ENCODE data around the gene CHCHD6. TPM values are rescaled to one million over a fixed set of nuclear protein-coding genes. Genes with fewer than 3 reads are reported as not detected.
A peak's percentile ranks its signal among the peaks of the same experiment; 100 is the strongest.
"Not testable (repeated sequence)": the region's sequence is repeated elsewhere in the genome, so short reads cannot be mapped to it uniquely, and the experiment has no call there.

CHCHD6 gene
- polyA plus RNA-seq, 3 donors: 16.0 to 23.8 (median 21.9) TPM

DNA sequence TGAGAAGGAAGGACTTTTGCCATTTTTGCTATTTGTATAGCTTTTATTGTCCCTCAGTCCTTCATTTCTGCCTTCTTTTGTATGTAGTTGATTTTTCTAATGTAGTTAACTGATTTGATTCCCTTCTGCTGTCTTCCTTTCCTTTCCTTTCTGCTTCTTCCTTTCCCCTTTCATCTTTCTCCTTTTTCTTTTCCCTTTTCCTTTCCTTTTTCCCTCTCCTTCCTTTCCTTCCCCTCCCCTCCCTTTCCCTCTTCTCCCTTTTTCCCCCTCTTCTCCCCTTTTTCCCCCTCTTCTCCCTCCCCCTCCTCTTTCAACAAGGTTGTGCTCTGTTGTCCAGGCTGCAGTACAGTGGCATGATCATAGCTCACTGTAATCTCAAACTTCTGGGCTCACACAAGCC, 59.0 kb downstream of the CHCHD6 start:
- no peak for DNase-seq

DNA sequence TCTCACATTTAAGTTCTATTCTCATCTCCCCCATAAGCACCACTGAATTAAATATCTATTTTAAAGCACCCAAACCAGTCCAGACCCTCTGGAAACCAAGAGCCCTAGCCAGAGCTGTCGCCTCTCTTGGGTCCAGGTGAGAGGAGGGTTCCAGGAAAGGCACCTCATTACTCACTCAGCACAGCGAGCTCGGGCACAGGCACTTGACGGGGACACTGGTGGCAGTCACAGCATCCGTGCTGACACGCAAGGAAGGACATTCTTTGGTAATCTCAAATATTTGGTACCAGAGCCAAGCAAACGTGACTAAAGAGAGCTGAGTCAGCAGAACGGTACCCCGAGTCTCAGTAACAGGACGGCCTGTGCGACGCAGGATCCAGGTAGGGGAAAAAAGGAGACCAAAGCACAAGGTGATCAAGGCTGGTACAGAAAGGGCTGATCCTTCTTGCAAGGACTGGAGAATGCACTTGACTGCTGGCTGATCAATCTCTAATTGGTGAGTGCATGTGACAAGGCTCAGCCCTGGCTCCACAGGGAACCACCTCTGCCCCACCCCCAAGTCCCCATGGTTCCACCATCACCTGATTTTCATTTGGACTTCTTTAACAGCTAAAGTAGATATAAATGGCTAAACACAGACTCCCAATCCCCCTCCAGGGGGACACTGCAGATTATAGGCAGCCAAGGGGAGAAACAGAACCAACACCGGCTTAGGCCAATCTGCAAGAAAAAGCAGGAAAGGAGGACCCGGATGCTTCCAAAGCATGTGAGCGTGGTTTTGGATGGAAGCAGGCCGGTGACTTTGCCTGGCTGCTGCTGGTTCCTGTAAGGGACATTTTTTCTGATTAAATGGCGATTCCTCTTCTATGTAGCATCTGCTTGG, 61.4 kb downstream of the CHCHD6 start:
- no peak for DNase-seq

DNA sequence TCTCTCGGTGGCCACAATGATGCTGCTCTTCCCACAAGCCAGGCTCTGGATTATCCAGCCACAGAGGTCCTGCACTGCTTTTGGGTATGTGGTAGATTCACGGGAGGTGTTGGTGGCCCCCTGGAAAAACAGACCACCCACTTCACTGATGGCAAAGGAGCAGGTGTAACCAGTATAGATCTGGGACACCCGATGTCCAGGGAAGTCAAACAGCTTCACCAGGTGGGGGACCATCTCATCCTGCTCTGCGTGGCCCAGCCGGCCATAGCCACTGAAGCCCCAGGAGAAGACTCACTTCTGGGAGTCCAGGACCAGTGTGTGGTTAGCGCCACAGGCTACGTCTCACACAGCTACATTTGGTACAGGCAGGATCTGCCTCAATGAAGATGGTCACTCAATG, 62.6 kb downstream of the CHCHD6 start:
- no peak for DNase-seq

DNA sequence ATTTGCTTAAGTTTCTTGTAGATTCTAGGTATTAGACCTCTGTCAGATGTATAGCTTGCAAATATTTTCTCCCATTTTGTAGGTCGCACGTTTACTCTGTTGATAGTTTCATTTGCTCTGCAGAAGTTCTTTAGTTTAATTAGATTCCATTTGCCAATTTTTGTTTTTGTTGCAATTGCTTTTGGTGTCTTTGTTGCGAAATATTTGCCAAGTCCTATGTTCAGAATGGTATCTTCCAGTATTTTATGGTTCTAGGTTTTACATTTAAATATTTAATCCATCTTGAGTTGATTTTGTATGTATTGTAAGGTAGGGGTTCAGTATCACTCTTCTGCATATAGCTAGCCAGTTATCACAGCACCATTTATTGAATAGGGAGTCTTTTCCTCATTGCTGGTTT, 64.9 kb downstream of the CHCHD6 start:
- DNase-seq: no peak

DNA sequence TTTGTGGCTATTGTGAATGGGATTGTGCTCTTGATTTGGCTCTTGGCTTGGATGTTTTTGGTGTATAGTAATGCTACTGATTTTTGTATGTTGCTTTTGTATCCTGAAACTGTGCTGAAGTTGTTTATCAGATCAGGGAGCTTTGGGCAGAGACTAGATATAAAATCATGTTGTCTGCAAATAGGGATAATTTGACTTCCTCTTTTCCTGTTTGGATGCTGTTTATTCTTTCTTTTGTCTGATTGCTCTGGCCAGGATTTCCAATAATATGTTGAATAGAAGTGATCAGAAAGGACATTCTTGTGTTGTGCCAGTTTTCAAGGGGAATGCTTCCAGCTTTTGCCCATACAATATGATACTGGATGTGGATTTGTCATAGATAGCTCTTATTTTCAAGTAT, 66.1 kb downstream of the CHCHD6 start:
- no peak for DNase-seq

DNA sequence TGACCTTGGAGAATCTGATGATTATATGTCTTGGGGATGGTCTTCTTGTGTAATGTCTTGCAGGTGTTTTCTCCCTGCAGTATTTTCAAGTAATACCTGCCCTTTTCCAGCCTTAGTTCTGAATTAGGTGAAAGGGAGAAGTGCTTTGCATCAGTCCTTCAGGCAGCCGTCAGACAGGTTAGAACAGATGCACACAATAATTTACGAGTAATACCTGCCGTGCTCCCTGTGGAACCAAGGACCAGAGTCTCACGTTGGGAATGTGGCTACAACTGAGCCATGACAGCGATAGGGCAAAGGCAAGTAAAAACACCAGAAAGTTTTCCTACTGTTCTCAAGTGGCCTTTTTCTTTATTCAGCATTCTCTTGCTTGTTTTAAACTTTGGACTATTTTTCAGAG, 69.1 kb downstream of the CHCHD6 start:
- no peak for DNase-seq

DNA sequence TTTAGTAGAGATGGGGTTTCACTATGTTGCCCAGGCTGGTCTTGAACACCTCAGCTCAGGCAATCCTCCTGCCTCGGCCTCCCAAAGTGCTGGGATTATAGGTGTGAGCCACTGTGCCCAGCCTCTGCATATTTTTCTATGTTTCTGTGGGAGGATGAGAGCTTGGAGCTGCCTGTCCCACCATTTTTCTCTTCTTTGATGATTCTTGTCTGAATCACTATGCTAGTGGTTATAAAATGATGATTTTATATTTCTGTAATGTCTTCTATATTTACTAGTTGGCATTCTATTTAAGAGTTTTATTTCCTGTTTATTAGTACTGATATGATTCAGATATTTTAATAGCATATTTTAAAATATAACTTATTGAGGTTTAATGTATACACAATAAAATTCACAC, 69.7 kb downstream of the CHCHD6 start:
- no peak for DNase-seq

DNA sequence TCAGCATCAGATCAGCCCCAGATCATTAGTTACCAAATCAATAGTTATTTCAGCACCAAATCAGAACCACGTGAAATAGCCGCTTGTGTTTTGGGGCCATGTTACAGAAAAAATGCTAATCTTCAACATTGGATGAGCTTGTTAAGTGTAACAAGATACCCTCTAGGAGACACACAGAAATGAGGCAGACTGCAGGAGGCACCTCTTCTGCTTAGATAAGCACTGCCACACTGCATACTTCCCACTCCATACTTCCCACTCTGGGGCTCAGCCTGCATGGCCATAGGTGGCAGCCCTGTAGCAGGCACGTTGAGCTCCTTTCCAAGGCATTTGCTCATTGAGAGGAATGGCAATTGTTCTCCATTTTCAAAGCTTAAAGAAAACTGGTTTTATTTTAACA, 73.3 kb downstream of the CHCHD6 start:
- DNase-seq: no peak

DNA sequence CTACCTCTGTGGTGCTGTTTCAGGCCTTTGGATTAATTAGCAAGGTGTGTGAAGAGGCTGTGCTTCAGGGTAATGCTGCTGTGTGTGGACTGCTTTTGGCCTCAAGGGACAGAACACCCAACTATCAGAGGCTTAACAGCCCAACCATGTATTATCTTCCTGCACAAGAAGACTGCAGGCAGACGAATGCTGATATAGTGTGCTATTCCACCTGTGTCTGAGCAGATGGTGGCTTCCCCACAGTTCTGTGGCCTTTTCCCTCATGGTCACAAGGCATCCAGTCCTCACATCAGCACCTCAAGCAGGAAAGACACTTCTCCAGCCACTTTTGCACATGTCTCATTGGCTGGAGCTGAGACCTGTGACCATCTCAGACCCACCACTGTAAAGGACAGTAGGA, 76.6 kb downstream of the CHCHD6 start:
- no peak for DNase-seq

DNA sequence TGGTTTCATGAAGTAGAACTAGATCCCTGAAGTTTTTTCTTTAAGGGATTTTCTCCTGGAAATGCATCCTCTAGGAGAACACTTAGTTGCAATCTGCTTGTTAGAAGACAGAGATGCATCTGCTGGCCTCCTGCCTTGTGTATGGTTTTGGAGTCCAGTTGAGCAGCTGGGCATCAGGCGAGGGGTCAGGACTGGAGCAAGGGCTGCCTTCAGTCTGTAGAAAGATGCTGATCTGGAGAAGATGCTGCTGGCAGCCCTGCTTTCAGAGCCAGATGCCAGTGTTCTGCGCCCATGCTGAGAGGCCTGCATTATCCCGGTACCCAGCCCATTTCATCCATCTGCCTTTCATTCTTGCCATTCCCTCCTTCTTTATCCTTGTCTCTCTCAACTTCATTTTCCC, 77.4 kb downstream of the CHCHD6 start:
- no peak for DNase-seq

DNA sequence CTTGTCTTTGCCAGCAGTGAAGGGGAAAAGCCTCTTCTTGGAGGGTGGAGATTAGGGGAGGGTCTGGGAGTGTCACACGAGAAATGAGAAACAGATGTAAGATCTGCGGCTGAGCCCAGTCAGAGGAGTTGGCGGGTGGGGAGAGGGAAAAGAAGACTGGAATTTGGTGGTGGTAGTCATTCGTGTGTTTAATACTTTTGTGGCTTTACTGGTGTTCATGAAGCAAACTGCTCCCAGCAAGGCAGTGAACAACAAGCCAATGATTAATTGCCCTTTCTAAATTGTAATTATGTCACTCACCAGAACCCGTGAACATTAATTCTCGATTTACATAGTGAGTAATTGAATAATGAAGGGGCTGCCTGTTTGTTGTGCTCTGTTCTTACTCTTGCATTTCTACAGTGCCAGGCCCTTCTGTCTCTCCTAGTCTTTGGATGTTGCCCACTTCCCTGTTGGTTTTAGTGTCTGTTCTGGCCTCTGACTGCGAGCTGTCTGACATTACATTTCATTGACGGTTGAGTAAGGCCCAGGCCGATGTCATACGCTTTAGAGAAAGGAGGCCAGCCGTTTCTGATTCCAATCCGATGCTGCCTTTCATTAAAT, 78.0 kb downstream of the CHCHD6 start:
- peak; percentile 31 for DNase-seq

DNA sequence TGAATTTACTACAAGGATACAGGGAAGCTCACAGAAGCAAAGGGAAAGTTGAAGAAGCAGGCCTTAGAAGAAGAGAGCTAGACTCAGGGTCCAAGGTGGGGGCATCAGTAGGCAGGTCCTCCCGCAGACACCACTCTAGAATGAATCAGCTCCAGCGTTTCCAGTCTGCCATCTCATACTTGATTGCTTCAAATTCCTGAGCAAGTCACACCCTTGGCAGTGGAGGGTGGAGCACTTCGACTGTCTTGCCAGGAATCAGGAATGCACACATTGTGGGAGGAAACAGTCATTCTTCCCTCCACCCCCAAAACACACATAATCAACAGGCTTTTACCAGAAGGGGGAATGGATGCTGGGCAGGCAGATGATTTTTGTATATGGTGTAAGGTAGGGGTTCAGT, 78.5 kb downstream of the CHCHD6 start:
- no peak for DNase-seq

DNA sequence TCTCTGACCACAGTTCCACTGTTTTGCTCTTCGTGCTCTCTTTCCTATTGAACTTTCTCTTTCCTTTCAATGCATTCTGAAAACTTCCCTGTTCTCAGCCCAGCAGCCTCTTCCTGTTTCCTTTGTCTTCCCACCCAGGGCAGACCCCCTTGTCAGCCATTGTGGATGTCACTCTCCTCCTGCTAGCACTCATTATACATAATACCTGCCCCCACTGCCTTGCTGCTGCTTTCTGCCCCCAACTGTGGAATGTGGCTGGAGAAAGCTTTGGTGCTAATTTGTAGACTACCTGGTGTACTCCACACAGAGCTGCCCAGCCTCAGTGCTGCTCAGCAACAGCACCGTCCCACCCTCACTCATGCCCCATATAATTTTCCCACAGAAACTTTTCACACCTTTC, 80.2 kb downstream of the CHCHD6 start:
- no peak for DNase-seq

DNA sequence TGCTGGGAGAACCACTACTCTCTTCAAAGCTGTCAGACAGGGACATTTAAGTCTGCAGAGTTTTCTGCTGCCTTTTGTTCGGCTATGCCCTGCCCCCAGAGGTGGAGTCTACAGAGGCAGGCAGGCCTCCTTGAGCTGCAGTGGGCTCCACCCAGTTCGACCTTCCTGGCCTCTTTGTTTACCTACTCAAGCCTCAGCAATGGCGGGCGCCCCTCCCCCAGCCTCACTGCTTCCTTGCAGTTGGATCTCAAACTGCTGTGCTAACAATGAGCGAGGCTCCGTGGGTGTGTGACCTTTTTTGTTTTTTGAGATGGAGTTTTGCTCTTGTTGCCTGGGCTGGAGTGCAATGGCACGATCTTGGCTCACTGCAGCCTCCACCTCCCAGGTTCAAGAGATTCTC, 87.3 kb downstream of the CHCHD6 start:
- DNase-seq: not testable (repeated sequence)

DNA sequence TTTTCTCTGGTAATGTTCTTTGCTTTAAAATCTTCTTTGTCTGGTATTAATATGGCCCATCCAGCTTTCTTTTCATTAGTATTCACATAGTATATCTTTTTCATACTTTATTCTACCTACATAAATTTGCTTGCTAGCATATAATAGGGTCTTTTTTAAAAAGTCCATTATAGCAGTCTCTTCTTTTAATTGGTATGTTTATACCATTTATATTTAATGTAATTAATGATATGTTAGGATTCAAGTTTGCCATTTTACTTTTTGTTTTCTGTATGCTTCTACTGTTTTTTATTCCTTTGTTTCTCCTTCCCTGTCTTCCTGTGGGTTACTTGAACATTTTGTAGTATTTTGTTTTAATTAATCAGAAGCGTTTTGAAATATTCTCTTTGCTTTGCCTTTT, 89.0 kb downstream of the CHCHD6 start:
- no peak for DNase-seq

DNA sequence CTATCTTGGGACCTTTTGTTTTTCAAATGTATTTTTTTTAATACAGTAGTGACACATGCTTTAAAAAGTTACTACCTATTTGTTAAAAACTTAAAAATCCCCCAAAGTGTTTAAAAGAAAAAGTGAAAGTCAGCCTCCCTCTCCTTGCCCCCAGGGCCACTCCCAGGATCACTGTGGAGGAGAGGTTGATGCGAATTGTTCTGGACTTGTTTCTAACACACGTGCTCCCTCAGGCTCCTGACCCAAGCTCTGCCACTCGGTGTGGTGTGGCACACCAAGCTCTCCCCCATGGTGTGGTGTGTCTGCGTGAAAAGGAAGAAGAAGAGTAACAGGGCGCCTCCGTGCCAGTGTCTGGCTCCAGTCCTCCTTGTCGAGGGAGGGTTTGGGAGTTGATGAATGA, 93.5 kb downstream of the CHCHD6 start:
- no peak for DNase-seq

DNA sequence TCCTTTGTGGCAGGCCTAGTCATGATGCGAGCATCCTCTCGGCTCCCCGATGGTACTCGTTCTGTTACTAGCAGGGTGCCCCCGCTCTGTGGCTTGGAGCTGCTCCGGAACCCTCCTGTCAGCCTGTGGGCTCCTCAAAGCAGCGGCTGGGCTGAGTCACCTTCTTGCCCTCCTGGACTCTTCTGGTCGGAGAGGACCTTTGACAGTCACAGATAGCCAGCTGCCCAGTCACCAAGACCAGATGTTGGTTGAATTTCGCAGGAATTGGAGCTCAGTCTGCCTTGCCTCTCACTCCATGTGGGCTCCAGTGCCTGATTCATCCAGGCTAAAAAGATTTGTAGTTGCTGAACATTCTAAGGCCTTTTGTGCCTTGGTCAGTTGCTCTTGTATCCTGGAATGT, 94.5 kb downstream of the CHCHD6 start:
- DNase-seq: no peak

DNA sequence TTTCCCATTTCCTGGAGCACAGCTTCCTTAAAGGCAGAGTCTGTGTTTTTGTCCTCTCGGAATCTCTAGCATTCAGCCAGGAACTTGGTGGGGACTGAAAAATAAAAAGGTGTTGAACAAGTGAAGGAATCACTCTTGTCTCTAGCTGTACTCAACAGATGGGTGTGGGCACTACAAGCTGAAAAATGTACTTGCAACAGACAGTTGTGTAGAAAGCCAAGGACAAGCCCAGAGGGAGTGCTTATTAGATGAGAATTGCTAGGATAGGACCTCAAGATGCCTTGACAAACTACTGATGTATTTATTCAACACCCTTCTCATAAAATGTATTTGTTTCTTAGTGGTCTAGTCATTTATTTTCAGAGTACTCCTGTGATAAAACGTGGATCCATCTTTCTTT, 95.1 kb downstream of the CHCHD6 start:
- no peak for DNase-seq

DNA sequence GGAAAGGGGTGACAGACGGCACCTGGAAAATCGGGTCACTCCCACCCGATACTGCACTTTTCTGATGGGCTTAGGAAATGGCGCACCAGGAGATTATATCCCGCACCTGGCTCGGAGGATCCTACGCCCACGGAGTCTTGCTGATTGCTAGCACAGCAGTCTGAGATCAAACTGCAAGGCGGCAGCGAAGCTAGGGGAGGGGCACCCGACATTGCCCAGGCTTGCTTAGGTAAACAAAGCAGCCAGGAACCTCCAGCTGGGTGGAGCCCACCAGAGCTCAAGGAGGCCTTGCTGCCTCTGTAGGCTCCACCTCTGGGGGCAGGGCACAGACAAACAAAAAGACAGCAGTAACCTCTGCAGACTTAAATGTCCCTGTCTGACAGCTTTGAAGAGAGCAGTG, 97.3 kb downstream of the CHCHD6 start:
- not testable (repeated sequence) for DNase-seq

DNA sequence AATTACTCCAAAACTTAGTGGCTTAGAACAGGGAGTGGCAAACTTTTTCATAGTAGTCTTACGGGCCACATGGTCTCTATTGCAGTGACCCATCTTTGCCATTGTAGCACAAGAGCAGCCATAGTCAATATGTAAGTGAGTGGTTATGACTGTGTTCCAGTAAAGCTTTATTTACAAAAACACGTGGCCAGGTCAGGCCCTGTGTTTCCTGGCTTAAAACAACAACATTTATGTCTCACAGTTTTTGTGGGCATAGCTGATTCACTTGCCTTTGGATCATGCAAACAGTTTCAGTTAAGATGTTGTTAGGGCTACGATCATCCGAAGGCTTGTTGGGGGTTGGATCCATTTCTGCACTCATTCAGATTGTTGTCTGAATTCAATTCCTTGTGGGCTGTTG, 103.8 kb downstream of the CHCHD6 start:
- no peak for DNase-seq

DNA sequence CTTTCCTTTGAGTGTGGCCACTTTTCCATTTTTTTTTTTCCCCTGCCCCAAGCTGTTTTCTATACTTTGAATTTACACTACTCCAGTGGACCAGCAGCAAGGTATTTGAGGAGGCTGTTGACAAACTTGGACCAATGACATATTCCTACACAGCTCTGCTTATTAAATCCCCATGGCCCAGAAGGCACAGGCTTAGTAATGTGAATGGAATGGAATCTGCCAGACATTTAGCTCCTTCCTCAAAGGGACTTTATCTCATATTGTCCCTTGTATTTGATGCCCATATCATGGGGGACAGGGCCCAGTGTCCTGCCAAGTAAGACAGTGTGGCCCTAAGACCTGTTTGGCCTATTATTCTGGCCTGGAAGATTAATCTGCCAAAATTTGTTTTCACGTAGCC, 107.5 kb downstream of the CHCHD6 start:
- DNase-seq: no peak

DNA sequence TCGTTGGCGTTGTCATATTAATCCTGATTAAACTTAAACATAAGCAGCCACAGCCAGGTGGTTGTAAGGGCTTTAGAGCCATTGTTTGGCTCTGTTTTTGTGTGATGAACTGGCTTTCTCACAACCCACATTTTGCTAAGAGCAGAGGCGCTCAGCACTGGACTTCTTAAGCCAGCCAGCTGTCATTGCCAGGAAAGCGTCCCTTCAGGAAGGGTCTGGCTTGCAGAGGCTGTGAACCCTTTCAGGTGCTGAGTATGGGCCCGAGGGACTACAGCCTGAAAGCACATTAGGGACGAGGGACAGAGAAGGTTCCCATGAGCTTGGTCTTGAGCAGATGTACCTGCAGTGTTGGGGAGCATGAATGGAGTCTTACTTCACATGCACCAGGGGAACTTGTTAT, 112.3 kb downstream of the CHCHD6 start:
- DNase-seq: no peak

DNA sequence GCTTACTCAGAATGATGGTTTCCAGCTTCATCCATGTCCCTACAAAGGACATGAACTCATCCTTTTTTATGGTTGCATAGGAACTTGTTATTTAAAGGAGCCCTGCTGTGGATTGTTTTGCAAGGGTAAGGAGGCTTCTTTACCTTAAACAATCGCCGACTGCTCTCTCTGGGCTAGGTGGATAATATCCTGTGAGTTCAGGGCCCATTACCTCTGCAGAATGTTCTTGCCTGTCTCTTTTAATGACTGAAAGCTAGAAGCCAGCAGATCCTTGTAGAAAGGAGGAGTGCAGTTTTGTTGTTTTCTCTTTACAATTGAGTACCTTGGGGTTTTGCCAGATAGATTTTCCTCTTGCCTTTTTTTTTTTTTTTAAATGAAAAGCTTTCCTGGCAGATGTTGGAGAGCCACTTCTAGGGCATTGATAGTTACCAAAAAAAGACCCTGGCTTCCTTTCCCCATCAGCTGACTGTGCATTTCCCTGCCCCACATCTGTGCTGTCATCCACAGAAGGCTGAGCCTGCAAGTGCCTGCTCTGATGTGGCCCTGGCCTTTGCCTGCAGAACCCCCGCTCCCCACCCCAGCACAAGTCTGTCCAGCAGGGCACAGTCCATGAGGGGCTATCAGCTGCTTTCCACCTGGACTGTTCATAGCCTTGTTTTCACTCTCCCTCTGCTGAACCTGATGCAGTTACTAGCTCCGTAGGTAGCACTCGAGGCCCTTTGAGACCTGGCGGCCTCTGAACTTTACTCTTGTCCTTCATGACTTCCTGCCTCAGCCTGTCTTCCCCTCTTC, 113.1 kb downstream of the CHCHD6 start:
- peak; percentile 57 for DNase-seq
